ENCODE data around the gene GGA1.

GGA1 gene

DNA sequence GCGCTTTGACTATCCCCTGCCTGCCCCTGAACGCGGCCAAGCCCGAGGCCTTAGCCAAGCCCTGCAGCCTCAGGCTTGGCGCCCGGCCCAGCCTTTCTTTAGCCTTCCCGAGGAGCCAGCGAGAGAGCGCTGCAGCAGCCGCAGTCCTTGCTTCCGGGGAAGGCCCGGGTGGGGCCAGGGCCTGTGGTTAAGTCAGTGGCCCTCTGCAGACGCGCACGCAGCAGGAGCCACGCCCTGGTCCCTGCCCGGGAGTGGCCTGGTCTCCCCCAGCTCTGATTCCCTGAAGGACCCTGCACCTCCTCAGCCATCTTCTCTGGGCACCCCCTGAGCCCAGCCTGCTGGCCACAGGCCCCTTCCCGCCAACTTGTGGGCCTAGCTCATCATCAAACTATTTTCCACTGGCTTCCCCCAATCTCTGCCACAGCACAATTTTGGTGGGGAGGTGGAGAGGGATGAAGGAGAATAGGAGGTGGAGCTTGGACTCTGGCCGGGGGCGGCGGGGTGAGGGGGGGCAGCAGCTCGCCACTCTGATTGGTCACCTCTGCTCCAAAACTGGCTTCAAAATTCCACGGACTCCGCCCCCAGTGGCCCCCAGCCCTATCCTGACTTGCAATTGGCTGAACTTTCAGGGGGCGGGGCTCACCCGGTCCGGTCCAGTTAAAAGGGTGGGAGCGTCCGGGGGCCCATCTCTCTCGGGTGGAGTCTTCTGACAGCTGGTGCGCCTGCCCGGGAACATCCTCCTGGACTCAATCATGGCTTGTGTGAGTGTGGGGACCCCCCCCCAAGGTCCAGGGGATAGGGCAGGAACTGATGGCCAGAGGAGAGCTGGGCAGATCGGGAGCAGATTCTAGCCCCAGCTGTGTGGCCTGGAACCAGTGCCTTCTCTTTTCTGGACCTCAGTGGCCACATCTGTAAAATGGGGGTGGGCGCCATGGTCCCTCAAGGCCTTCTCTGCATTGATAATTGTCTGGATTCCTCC is 66.6 kb downstream of the GGA1 start, which contains the start of gene LGALS1:
LGALS1 (plus strand) TSS at position 686 of the 979 bp plus-strand sequence; CDS start at position 753, 67 bp downstream.
- peak; percentile 99 for DNase-seq (ENCODE audit: low read depth in 2 of 2)
- TF ChIP-seq, protein P1, sequence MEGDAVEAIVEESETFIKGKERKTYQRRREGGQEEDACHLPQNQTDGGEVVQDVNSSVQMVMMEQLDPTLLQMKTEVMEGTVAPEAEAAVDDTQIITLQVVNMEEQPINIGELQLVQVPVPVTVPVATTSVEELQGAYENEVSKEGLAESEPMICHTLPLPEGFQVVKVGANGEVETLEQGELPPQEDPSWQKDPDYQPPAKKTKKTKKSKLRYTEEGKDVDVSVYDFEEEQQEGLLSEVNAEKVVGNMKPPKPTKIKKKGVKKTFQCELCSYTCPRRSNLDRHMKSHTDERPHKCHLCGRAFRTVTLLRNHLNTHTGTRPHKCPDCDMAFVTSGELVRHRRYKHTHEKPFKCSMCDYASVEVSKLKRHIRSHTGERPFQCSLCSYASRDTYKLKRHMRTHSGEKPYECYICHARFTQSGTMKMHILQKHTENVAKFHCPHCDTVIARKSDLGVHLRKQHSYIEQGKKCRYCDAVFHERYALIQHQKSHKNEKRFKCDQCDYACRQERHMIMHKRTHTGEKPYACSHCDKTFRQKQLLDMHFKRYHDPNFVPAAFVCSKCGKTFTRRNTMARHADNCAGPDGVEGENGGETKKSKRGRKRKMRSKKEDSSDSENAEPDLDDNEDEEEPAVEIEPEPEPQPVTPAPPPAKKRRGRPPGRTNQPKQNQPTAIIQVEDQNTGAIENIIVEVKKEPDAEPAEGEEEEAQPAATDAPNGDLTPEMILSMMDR (IDR thresholded peaks at IDR 0.05; ENCODE audit: low read depth, low read length): peak; percentile 26
- peak within 1 kb of the TSS; percentile 78 to 94 for H3K4me3 ChIP-seq (replicated peaks in 1 of 2; ENCODE audit: low read depth in 2 of 2, low read length in 2 of 2)

DNA sequence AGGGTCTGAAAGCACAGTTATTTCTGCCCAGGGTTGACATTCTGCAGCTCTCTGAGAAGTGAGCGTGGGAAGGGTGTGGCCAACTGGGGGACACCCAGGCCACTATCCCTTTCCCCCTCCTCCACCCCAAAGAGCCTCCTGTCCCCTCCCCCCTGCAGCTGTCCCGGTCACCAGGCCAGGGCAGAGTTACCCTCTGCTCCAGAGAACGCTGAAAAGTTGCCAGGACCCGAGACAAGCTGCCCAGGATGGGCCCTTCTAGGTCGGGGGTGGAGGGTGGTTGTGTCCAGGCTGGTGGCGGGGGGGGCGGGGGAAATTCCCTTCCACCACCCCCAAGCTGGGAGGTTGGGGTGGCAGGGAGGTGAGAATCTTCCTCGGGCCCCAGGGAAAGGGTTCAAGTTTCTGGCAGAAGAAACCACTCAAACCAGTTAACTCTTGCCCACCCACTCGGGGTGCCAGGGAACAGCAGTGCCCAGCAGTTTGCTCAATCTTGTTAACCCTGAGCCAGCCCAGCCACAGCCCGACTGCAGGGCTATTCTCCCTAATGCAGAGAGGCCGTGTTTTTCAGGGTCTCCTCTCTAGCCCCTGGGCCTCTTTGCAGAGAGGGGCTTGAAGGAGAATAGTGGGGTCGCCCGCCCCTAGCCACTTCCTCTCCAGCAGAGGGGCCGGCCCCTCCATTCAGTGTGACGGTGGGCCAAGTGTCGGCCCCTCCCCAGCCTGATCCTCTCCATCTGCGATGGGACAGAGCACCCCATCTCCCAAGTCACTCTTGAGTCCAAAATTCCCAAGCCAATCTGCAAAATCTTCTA is 67.5 kb downstream of the GGA1 start:
- DNase-seq (ENCODE audit: low read depth in 2 of 2): peak; percentile 33 to 49
- TF ChIP-seq, protein P1 (IDR thresholded peaks at IDR 0.05; ENCODE audit: low read depth, low read length): no peak
- peak overlapping the region; percentile 78 to 94 for H3K4me3 ChIP-seq (replicated peaks in 1 of 2; ENCODE audit: low read depth in 2 of 2, low read length in 2 of 2)

DNA sequence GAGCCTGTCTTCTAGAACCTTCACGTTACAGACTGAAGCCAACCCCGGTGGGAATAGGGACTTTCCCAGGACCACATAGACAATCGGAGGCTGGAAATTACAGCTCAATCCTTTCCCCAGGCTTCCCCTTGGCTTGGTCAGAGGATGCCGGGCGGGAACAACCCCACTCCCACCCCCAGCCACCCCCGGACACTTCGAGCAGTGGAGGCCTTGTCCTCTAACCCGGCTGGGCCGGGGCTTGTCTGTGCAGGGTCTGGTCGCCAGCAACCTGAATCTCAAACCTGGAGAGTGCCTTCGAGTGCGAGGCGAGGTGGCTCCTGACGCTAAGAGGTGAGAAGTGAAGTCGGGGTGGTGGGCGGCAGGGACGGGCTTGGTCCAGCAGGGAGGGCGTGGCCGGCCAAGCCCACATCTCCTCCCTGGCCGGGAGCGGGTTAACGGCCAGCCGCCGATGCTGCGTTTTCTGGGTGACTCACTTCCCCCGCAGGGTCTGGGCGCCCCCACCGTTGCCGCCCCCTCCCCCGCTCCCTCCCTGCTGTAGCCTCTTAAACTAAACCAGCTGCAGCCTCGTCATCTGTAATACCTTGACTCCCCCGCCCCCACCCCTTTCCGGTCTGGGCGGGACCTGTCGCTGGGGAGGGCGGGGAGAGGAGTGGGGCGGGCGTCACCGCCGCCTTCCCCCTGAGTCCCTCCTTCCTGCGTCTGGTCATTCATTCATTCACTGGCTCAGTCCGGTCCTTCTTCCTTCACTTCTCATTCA is 68.3 kb downstream of the GGA1 start:
- peak overlapping the region; percentile 78 to 94 for H3K4me3 ChIP-seq (replicated peaks in 1 of 2; ENCODE audit: low read depth in 2 of 2, low read length in 2 of 2)
- TF ChIP-seq, protein P1 (IDR thresholded peaks at IDR 0.05; ENCODE audit: low read depth, low read length): no peak
- peak; percentile 97 to 99 for DNase-seq (ENCODE audit: low read depth in 2 of 2)

DNA sequence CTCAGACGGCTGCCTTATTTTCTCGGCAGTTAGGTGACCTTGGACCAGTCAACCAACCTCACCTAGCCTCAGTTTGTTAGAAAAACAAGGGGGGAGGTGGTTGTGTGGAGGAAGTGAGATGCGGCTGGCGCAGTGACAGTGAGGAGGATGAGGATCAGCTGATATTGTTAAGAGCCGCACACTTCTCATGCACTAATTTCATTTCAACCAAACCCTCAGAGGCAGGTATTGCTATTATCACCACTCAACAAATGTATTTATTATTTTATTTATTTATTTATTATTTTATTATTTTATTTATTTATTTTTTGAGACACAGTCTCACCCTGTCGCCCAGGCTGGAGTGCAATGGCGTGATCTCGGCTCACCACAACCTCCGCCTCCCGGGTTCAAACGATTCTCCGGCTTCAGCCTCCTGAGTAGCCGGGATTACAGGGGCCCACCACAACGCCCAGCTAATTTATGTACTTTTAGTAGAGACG is 68.9 kb downstream of the GGA1 start:
- no peak for DNase-seq (ENCODE audit: low read depth in 2 of 2)
- TF ChIP-seq, protein P1 (IDR thresholded peaks at IDR 0.05; ENCODE audit: low read depth, low read length): no peak
- H3K4me3 ChIP-seq (replicated peaks in 1 of 2; ENCODE audit: low read depth in 2 of 2, low read length in 2 of 2): peak overlapping the region; percentile 78 to 94

DNA sequence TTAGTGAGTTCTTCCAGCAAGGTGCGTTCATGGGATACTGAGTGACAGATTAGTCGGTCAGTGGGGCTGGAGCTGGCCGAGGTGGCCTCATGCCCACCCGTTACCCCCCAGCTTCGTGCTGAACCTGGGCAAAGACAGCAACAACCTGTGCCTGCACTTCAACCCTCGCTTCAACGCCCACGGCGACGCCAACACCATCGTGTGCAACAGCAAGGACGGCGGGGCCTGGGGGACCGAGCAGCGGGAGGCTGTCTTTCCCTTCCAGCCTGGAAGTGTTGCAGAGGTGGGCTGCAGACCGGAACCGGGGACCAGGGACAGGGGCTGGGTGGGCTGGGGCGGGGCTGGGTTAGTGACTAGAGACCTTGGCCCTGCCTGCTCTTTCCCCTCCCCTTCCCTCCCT is 69.7 kb downstream of the GGA1 start:
- no peak for DNase-seq (ENCODE audit: low read depth in 2 of 2)
- peak overlapping the region; percentile 21 to 94 for H3K4me3 ChIP-seq (replicated peaks in 1 of 2; ENCODE audit: low read depth in 2 of 2, low read length in 2 of 2)
- TF ChIP-seq, protein P1 (IDR thresholded peaks at IDR 0.05; ENCODE audit: low read depth, low read length): no peak

DNA sequence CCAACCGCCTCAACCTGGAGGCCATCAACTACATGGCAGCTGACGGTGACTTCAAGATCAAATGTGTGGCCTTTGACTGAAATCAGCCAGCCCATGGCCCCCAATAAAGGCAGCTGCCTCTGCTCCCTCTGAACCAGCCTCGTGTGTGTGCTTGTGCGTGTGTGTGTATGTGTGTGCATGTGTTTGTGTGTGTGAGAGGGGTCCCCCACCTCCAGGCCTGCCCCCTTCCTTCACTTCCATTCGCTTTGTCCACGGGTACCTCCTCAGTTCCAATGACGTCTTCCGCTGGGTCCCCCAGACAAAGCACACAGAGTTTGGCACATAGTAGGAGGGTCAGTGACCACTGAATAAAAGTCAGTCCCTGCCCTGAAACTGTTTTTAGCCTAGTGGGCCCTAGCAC is 71.0 kb downstream of the GGA1 start:
- TF ChIP-seq, protein P1 (IDR thresholded peaks at IDR 0.05; ENCODE audit: low read depth, low read length): no peak
- H3K4me3 ChIP-seq (replicated peaks in 1 of 2; ENCODE audit: low read depth in 2 of 2, low read length in 2 of 2): no peak overlapping the region
- no peak for DNase-seq (ENCODE audit: low read depth in 2 of 2)
